ENCODE data around the gene CFAP221.

DNA sequence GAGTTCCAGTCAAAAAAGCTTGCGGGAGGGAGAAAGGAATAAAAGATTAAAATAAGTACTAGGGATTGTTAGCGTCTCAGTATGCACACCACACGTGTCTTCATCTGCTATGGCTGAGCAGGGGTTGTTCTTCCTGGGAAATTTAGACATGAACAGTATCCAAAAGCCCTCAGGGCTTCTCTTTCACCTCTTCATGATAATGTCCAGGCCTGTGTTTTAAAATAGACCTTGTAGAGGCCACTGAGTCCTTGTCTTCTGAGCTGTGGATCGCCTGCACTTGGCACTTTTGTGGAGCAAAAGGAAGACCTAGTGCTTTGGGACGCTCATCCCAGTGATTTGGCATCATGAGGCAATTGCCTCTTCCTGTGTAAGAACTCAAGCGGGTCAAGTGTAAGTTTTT, 52.4 kb downstream of the CFAP221 start:
- TF ChIP-seq EZH2 (IDR thresholded peaks at IDR 0.05; ENCODE audit: insufficient read depth, poor library complexity, severe bottlenecking) (no peak), EZH2phosphoT487 (IDR thresholded peaks at IDR 0.05; ENCODE audit: insufficient read depth, low read depth) (no peak)

Data from GM23248 (cell line).